GM18505 (cell line): Measurements from ENCODE around the gene PDXDC1.
"Not testable (repeated sequence)": the region's sequence is repeated elsewhere in the genome, so short reads cannot be mapped to it uniquely, and the experiment has no call there.

Source experiments
- ATAC-seq: cut with Tn5 transposase; IDR thresholded peaks from one replicate; pipeline ENCODE4 v1.9.1; 2021; ENCODE audit not compliant: unreplicated experiment
- POLR2A ChIP-seq: IDR thresholded peaks from 4 replicates; pipeline ENCODE4 v1.6.1; 2011; ENCODE audit warnings: borderline replicate concordance; ENCODE audit not compliant: insufficient read depth, insufficient read length; ENCODE audit errors: extremely low read depth

Gene PDXDC1

GRCh38 chr16:15043344-15043743 is 68.5 kb downstream of the PDXDC1 start:
- ATAC-seq: no peak
- no peak for TF ChIP-seq POLR2A

GRCh38 chr16:15044286-15044685 is 69.5 kb downstream of the PDXDC1 start:
- no peak for ATAC-seq
- no peak for TF ChIP-seq POLR2A

DNA sequence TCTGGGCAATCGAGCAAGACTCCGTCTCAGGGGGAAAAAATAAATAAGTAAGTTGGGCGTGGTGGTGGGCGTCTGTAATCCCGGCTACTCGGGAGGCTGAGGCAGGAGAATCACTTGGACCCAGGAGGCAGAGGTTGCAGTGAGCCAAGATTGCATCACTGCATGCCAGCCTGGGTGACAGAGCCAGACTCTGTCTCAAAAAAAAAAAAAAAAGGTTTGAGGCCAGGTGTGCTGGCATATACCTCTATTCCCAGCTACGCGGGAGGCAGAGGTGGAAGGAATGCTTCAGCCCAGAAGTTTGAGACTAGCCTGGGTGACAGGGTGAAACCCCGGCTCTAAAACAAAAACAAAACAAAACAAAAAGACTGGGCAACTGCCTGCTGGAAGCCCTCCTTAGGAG is 70.4 kb downstream of the PDXDC1 start:
- ATAC-seq: not testable (repeated sequence)

- no peak for ATAC-seq
- no peak for TF ChIP-seq POLR2A
These were observed 72.0 kb downstream of the PDXDC1 start for GRCh38 chr16:15046692-15047376.

GRCh38 chr16:15049581-15050180 is 74.9 kb downstream of the PDXDC1 start:
- ATAC-seq: no peak
- no peak for TF ChIP-seq POLR2A

GRCh38 chr16:15050440-15050839 is 75.6 kb downstream of the PDXDC1 start:
- not testable (repeated sequence) for ATAC-seq

DNA sequence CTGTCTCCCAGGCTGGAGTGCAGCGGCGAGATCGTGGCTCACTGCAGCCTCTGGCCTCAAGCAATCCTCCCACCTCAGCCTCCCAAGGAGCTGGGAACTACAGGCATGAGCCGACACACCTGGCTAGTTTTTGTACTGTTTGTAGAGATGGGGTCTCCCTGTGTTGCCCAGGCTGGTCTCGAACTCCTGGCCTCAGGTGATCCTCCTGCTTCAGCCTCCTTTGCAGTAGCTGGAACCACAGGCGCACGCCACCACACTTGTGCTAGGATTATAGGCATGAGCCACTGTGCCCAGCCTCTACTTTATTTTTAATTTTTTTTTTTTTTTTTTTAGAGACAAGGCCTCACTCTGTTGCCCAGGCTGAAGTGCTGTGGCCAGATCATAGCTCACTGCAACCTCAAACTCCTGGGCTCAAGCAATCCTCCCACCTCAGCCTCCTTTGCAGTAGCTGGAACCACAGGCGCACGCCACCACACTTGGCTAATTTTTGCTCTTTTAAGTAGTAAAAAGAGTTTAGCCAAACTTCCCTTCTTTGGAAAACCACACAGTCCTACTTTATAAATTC is 76.6 kb downstream of the PDXDC1 start:
- ATAC-seq: no peak
- TF ChIP-seq POLR2A: no peak

- ATAC-seq: no peak
- TF ChIP-seq POLR2A: no peak
These were observed 78.1 kb downstream of the PDXDC1 start for GRCh38 chr16:15052747-15053476.

- no peak for TF ChIP-seq POLR2A
- ATAC-seq: no peak
These were observed 79.1 kb downstream of the PDXDC1 start for GRCh38 chr16:15053904-15054303.

- TF ChIP-seq POLR2A: no peak
- no peak for ATAC-seq
These were observed 79.7 kb downstream of the PDXDC1 start for GRCh38 chr16:15054357-15055140.

DNA sequence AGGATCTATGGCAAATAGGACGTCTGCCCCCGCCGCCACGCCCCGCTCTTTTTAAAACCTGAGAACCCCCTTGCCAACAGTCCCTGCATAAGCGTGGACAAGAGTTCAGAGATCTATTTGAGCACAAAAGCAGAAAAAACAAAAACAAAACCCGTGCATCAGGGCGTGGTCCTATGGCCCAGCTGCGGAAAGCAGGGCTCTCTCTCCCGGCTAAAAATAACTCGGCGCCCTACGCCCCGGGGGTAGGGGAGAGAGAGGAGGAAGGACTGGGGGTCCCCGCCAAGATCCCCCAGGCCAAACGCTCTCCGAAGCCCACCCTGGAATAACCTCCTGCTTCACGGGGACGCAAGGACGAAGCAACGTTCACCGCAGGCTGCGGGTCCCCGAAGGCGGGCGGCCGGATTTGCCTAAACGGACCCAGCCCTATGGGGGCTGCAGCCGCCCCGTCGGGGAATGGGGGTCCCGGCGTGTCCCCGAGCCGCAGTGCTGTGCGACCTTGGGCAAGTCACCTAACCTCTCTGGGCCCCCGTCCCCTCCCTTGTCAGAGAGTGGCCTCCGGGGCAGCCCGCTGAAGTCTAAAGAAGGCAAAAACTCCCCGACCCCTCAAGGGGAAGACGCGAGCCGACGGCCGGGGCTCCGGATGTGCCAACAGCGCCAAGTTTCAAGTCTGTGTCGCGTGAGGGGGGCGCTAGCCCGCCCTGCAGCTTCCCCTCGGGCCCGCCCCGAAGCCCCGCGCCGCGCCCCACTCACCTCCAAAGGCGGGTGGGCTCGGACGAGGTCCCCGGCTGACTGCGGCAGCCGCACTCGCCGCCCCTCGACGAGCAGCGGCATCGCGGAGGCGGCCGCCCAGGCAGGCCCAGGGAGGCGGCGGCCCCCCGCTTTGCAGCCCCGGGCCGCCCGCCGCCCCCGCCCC is 80.6 kb downstream of the PDXDC1 start:
- ATAC-seq: peak; percentile 63
- TF ChIP-seq POLR2A: peak; percentile 48

- TF ChIP-seq POLR2A: no peak
These were observed 83.0 kb downstream of the PDXDC1 start for GRCh38 chr16:15057681-15058417.

GRCh38 chr16:15059324-15059723 is 84.5 kb downstream of the PDXDC1 start:
- no peak for TF ChIP-seq POLR2A
- ATAC-seq: no peak

More at GRCh38 chr16:15057681-15058417, 83.0 kb downstream of the PDXDC1 start:
- ATAC-seq: no peak

DNA sequence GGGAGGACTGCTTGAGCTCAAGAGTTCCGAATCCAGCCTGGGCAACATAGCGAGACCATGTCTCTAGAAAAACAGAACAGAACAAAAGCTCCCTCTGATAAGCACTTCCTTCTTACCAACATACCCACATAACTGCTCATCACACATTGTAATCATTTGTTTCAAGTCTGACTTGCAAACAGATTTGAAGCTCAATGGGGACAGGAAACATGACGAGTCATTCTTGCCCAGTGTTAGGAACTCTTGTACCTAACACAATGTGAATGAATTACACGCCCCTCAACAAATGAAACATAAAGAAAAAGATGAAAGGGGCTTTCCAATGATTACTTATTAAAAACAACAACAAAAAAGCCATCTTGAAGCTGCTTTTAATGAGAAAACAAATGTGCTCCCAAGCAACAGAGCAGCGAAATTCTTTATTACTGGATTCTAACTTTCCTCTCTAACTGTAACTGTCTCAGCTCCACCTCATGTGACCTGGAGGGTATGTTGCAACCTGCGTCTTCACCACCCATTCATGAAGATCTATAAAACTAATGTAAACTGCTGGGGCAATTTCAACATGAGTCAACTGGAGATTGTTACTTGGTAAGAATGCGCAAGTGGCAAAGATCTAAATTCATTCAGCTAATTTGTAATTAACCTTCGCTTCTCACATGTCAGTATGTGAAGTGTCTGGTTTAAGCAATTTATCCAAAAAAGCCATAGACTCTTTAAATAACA is 87.4 kb downstream of the PDXDC1 start:
- ATAC-seq: not testable (repeated sequence)

DNA sequence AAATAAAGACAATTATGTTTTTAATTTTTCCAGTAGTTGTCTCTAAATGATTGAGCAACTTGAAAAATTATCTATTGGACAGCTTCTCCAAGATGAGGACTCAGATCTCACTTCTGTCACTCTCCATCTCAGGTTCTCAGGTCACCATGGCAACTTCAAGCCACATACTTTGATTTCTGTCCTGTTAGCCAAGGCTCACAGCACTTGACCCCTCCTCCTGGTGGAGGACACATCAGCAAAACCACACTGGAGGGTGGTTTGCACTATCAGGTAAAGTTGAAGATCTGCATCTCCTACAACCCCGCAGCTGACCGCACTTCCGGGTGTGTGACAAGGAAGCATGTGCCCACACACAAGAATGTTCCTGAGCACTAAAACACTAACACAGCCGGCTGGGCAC is 91.1 kb downstream of the PDXDC1 start:
- not testable (repeated sequence) for ATAC-seq

GRCh38 chr16:15066690-15067089 is 91.9 kb downstream of the PDXDC1 start:
- not testable (repeated sequence) for ATAC-seq

- ATAC-seq: not testable (repeated sequence)
These were observed 96.2 kb downstream of the PDXDC1 start for GRCh38 chr16:15071013-15071412.
